C4-2B (cell line): Measurements from ENCODE around the gene MOBP.

ENCODE experiments used
- ZFX ChIP-seq: fragments of 450-650 bp; IDR thresholded peaks from 2 replicates; pipeline ENCODE4 v1.6.1; 2017
- TF ChIP-seq, protein P1 (sequence below): fragments of 450-650 bp; conservative IDR thresholded peaks from 2 replicates; pipeline ENCODE4 v1.5.1; 2017; ENCODE audit warnings: mild to moderate bottlenecking

DNA sequence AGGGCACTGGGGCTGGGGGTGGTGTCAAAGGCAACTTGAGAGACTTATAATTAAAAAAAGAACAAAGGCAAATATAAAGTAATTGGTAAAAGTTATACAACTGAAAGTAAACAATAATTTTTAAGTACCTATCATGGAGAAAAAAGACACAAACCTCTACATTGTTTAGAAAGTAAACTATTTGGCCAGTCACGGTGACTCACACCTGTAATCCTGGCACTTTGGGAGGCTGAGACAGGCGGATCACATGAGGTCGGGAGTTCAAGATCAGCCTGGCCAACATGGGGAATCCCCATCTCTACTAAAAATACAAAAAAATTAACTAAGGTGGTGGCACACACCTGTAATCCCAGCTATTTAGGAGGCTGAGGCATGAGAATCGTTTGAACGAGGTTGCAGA is 35.1 kb upstream of the MOBP start:
- TF ChIP-seq, protein P1, sequence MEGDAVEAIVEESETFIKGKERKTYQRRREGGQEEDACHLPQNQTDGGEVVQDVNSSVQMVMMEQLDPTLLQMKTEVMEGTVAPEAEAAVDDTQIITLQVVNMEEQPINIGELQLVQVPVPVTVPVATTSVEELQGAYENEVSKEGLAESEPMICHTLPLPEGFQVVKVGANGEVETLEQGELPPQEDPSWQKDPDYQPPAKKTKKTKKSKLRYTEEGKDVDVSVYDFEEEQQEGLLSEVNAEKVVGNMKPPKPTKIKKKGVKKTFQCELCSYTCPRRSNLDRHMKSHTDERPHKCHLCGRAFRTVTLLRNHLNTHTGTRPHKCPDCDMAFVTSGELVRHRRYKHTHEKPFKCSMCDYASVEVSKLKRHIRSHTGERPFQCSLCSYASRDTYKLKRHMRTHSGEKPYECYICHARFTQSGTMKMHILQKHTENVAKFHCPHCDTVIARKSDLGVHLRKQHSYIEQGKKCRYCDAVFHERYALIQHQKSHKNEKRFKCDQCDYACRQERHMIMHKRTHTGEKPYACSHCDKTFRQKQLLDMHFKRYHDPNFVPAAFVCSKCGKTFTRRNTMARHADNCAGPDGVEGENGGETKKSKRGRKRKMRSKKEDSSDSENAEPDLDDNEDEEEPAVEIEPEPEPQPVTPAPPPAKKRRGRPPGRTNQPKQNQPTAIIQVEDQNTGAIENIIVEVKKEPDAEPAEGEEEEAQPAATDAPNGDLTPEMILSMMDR, result no peak
- no peak for TF ChIP-seq ZFX
